Uterus (tissue), 4 donors: ENCODE data around the gene SPSB2. TPM values are rescaled to one million over a fixed set of nuclear protein-coding genes. Genes with fewer than 3 reads are reported as not detected.
A peak's percentile ranks its signal among the peaks of the same experiment; 100 is the strongest.

ENCODE experiments used
- DNase-seq, 2 donors: peaks; one replicate each; pipeline ENCODE4 v3.0.0-alpha.2; 2019 to 2020
- H3K27ac ChIP-seq, 2 donors: fragments of 200-600 bp; sonication (generic); 1 replicate in 1 of 2; 2 replicates in 1 of 2; pipeline ENCODE4 v1.5.1; 2016 to 2018
- H3K27me3 ChIP-seq, 2 donors: fragments of 200-600 bp; sonication (generic); one replicate each; pipeline ENCODE4 v1.5.1; 2018 to 2019; ENCODE audit warnings: control low read depth in 1 of 2
- H3K36me3 ChIP-seq, 2 donors: fragments of 200-600 bp; sonication (generic); one replicate each; pipeline ENCODE4 v1.5.1; 2019; ENCODE audit warnings: control low read depth in 1 of 2
- H3K4me1 ChIP-seq, 2 donors: fragments of 200-600 bp; sonication (generic); one replicate each; pipeline ENCODE4 v1.5.1; 2018 to 2019; ENCODE audit warnings: control low read depth in 1 of 2
- H3K4me3 ChIP-seq, 2 donors: fragments of 200-600 bp; sonication (generic); 1 replicate in 1 of 2; 2 replicates in 1 of 2; pipeline ENCODE4 v1.5.1; 2018 to 2019; ENCODE audit warnings: mild to moderate bottlenecking in 1 of 2
- H3K9me3 ChIP-seq, 2 donors: fragments of 200-600 bp; sonication (generic); one replicate each; pipeline ENCODE4 v1.5.1; 2019; ENCODE audit warnings: control low read depth in 1 of 2
- POLR2A ChIP-seq, 2 donors: fragments of 450-650 bp; IDR thresholded peaks; one replicate each; pipeline ENCODE4 v1.6.1; 2016; ENCODE audit warnings: antibody characterized with exemption in 2 of 2, mild to moderate bottlenecking in 1 of 2, moderate library complexity in 1 of 2
- intact Hi-C: fragments of 100-400 bp; cut with DNase I; formaldehyde crosslinking; loops from one replicate; pipeline ENCODE4 v1.15.1; 2023; ENCODE audit warnings: low total_unique reads
- total RNA-seq, 4 donors: library from RNA; depleted of rRNA in 3 of 4; stranded (reverse); fragments of >200 nt in 3 of 4; gene quantifications; one replicate each; pipeline versions ENCODE4 v1.1.0 to v1.2.4, GENCODE V29; 2014 to 2023
- TF ChIP-seq, protein P1 (sequence below), 4 experiments: fragments of 200-600 bp in 2 of 4; fragments of 450-650 bp in 2 of 4; sonication (generic) in 2 of 4; IDR thresholded peaks; one replicate each; pipeline ENCODE4 v1.5.1; 2016 to 2019; ENCODE audit warnings: antibody characterized with exemption in 4 of 4, mild to moderate bottlenecking in 2 of 4, moderate library complexity in 1 of 4
- donor health status: DM: yes; HTN: yes; CAD: no.

Gene SPSB2
- total RNA-seq, 4 donors from 2014 or later, result 2.8 to 11.3 (median 5.0) TPM

DNA sequence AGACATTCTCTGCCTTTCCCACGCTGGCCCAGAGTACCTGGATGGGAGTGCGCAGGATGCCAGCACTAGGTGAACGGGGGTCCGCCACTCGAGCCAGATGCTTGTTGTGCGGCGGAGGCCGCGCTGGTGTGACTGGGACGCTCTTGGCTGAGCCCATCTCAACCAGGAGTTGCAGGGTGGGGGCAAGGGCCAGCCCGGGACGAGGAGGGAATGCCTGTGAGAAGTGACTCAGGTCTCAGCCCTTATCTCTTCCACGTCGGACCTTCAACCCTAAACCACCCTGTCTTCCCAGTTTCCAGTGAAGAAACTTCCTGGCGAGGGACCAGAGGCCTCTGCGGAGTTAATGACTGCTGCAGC, 22.3 kb downstream of the SPSB2 start:
- TF ChIP-seq, protein P1, sequence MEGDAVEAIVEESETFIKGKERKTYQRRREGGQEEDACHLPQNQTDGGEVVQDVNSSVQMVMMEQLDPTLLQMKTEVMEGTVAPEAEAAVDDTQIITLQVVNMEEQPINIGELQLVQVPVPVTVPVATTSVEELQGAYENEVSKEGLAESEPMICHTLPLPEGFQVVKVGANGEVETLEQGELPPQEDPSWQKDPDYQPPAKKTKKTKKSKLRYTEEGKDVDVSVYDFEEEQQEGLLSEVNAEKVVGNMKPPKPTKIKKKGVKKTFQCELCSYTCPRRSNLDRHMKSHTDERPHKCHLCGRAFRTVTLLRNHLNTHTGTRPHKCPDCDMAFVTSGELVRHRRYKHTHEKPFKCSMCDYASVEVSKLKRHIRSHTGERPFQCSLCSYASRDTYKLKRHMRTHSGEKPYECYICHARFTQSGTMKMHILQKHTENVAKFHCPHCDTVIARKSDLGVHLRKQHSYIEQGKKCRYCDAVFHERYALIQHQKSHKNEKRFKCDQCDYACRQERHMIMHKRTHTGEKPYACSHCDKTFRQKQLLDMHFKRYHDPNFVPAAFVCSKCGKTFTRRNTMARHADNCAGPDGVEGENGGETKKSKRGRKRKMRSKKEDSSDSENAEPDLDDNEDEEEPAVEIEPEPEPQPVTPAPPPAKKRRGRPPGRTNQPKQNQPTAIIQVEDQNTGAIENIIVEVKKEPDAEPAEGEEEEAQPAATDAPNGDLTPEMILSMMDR (IDR thresholded peaks at IDR 0.05), result no peak
- TF ChIP-seq POLR2A (IDR thresholded peaks at IDR 0.05), result no peak
- Histone ChIP-seq H3K4me3 (peak overlapping the region in 1 of 2 donors; percentile 77), H3K36me3 (no peaks in the 10 kb centered on the region), H3K27me3 (no peaks in the 10 kb centered on the region), H3K4me1 (no peaks in the 10 kb centered on the region), H3K27ac (peak overlapping the region in 1 of 2 donors; percentile 88), H3K9me3 (no peaks in the 10 kb centered on the region)
- no peak for DNase-seq
- intact Hi-C loops, result no loop called here

DNA sequence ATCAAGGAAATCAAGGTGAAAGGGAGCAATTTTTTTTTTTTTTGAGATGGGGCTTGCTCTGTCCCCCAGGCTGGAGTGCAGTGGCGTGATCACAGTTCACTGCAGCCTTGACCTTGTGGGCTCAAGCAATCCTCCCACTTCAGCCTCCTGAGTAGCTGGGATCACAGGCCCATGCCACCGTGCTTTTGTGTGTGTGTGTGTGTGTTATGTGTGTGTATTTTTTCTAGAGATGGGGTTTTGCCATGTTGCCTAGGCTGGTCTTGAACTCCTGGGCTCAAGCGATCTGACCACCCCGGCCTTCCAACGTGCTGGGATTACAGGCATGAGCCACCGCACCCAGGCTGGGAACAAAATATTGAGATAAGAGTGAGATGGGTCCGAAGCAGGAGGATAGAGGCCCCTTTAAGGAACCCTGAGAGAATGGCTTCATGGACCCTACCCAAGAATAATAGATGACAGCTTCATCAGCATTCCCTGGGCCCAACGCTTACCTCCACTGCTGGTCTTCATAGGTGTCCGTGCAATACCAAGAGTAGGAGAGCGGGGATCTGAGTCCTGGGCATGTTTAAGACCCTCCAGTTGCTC, 23.0 kb downstream of the SPSB2 start:
- DNase-seq, result no peak
- TF ChIP-seq POLR2A (IDR thresholded peaks at IDR 0.05), result no peak
- TF ChIP-seq, protein P1 (IDR thresholded peaks at IDR 0.05), result no peak
- Histone ChIP-seq H3K36me3 (no peaks in the 10 kb centered on the region), H3K4me1 (no peaks in the 10 kb centered on the region), H3K9me3 (no peaks in the 10 kb centered on the region), H3K4me3 (no peak overlapping the region), H3K27me3 (no peaks in the 10 kb centered on the region), H3K27ac (no peak overlapping the region)
- intact Hi-C loops, result no loop called here

- H3K4me3 ChIP-seq, result no peak overlapping the region
- no peaks in the 10 kb centered on the region for H3K36me3 ChIP-seq
- no peak for DNase-seq
- H3K4me1 ChIP-seq, result no peaks in the 10 kb centered on the region
- H3K27me3 ChIP-seq, result no peaks in the 10 kb centered on the region
- no peaks in the 10 kb centered on the region for H3K9me3 ChIP-seq
- TF ChIP-seq, protein P1 (IDR thresholded peaks at IDR 0.05), result no peak
- TF ChIP-seq POLR2A (IDR thresholded peaks at IDR 0.05), result no peak
- H3K27ac ChIP-seq, result no peak overlapping the region
- intact Hi-C loops, result no loop called here
Observed at GRCh38 chr12:6849427-6849826, 23.7 kb downstream of the SPSB2 start.

DNA sequence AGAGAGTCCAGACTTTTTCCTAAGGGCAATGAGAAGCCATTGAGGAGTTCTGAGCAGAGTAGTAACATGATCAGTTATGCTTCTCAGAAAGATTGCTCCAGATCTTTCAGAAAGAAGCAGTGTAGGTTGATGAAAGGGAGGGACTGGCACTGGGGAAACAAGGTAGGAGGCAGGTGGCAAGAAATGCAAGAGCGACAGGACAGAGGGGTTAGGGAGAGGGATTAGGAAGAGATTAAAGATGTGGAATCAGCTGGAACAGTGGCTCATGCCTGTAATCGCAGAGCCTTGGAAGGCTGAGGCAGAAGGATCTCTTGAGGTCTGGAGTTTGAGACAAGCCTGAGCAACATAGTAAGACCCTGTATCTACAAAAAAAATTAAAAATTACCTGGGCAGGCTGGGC, 25.4 kb downstream of the SPSB2 start:
- no peaks in the 10 kb centered on the region for H3K27me3 ChIP-seq
- no peaks in the 10 kb centered on the region for H3K36me3 ChIP-seq
- intact Hi-C loops, result no loop called here

GRCh38 chr12:6846316-6846869, 26.7 kb downstream of the SPSB2 start:
- H3K4me1 ChIP-seq, result no peaks in the 10 kb centered on the region
- H3K36me3 ChIP-seq, result no peaks in the 10 kb centered on the region
- no peaks in the 10 kb centered on the region for H3K27me3 ChIP-seq
- H3K9me3 ChIP-seq, result no peaks in the 10 kb centered on the region
- H3K27ac ChIP-seq, result no peak overlapping the region
- TF ChIP-seq, protein P1 (IDR thresholded peaks at IDR 0.05), result no peak
- TF ChIP-seq POLR2A (IDR thresholded peaks at IDR 0.05), result no peak
- intact Hi-C loops, result no loop called here
- no peak for DNase-seq
- no peak overlapping the region for H3K4me3 ChIP-seq

More for the DNA sequence above, 25.4 kb downstream of the SPSB2 start:
- DNase-seq, result no peak
- Histone ChIP-seq H3K27ac (no peak overlapping the region), H3K4me1 (no peaks in the 10 kb centered on the region), H3K4me3 (no peak overlapping the region), H3K9me3 (no peaks in the 10 kb centered on the region)
- TF ChIP-seq POLR2A (IDR thresholded peaks at IDR 0.05), result no peak
- TF ChIP-seq, protein P1 (IDR thresholded peaks at IDR 0.05), result no peak
